GM19025 (cell line): Measurements from ENCODE around the gene GRAMD1C.

ENCODE experiments used
- ATAC-seq: cut with Tn5 transposase; IDR thresholded peaks from one replicate; pipeline ENCODE4 v1.9.1; 2021; ENCODE audit warnings: mild to moderate bottlenecking, low read depth, moderate library complexity; ENCODE audit not compliant: unreplicated experiment

Gene GRAMD1C

GRCh38 chr3:113947372-113948014 lies 108.9 kb downstream of the GRAMD1C start, which contains the start of gene ZDHHC23:
TSS of gene ZDHHC23 (plus strand) at chr3:113948013. CDS start at chr3:113948803, 790 bp downstream.
- peak; percentile 75 for ATAC-seq

GRCh38 chr3:113948015-113948917 lies 109.7 kb downstream of the GRAMD1C start:
- peak; percentile 47 for ATAC-seq

- no peak for ATAC-seq
These were observed 114.3 kb downstream of the GRAMD1C start for GRCh38 chr3:113952921-113953320.

GRCh38 chr3:113953677-113954076 lies 115.1 kb downstream of the GRAMD1C start:
- no peak for ATAC-seq

GRCh38 chr3:113954091-113954685 lies 115.6 kb downstream of the GRAMD1C start:
- no peak for ATAC-seq

GRCh38 chr3:113963879-113964278 lies 125.3 kb downstream of the GRAMD1C start:
- ATAC-seq, result no peak

GRCh38 chr3:113966172-113966571 lies 127.6 kb downstream of the GRAMD1C start:
- ATAC-seq, result no peak

GRCh38 chr3:113968986-113969385 lies 130.4 kb downstream of the GRAMD1C start:
- no peak for ATAC-seq

GRCh38 chr3:113977822-113978221 lies 139.2 kb downstream of the GRAMD1C start:
- no peak for ATAC-seq

GRCh38 chr3:113979916-113980315 lies 141.3 kb downstream of the GRAMD1C start:
- ATAC-seq, result no peak

- ATAC-seq, result no peak
These were observed 143.2 kb downstream of the GRAMD1C start for GRCh38 chr3:113981803-113982202.

- ATAC-seq, result no peak
These were observed 145.0 kb downstream of the GRAMD1C start for GRCh38 chr3:113983544-113983943.

GRCh38 chr3:113985541-113985940 lies 147.0 kb downstream of the GRAMD1C start:
- no peak for ATAC-seq
